Left lobe of liver (tissue), 2 donors: ENCODE results near the gene CLDN20. TPM values are rescaled to one million over a fixed set of nuclear protein-coding genes. Genes with fewer than 3 reads are reported as not detected.
A peak's percentile ranks its signal among the peaks of the same experiment; 100 is the strongest.
"Not testable (repeated sequence)": the region's sequence is repeated elsewhere in the genome, so short reads cannot be mapped to it uniquely, and the experiment has no call there.

Experiments used
- ATAC-seq: fragments of 200-7000 bp; cut with Tn5 transposase; one replicate; pipeline ENCODE4 v1.9.1; 2020; ENCODE audit warnings: mild to moderate bottlenecking, moderate library complexity
- DNase-seq: peaks from one replicate; pipeline ENCODE4 v3.0.0-alpha.2; 2020; ENCODE audit warnings: low spot score
- total RNA-seq: library from RNA; stranded (reverse); gene quantifications from one replicate; pipeline ENCODE4 v1.2.1, GENCODE V29; 2021
- donor health status: DM: no; HTN: no; CAD: no; lungs with moderate emphysema.
- donor health status: DM: no; HTN: yes; CAD: no.

Gene CLDN20
- total RNA-seq, 1 donor from 2014 or later = not detected

DNA sequence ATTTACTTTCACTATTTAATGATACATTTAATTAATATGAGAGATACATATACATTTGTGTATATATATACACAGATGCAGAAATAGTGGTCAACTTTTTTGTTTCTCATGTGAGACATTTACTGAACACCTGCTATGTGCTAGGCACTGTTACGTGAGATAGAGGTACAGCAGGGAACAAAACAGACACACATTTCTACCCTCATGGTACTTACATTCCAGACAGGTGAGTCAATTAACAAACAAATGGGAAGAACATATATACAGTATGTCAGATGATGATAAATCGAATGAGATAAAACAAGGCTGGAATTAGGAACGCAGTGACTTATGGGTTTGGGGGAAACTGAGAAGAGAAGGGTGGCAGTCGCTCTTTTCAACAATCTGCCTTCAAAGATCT lies 45.3 kb downstream of the CLDN20 start:
- no peak for DNase-seq
- no peak for ATAC-seq

DNA sequence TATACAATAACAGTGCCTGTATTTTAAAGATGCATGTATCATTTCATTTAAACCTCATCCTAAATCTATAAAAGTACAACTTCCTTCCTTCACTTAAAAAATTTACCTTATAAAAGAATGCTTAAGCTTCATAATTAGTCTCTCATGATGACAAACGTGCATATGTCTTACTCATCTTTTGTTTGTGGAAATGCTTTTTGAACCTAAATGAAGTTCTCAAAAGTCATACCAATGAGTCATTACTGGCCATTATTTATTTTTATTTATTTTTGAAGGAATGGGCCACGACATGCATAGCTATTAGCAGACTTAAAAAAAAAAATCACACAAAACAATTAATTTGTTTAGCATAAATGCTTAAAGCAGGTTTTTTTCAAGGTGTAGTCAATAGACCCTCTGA lies 46.8 kb downstream of the CLDN20 start:
- DNase-seq = no peak
- no peak for ATAC-seq

DNA sequence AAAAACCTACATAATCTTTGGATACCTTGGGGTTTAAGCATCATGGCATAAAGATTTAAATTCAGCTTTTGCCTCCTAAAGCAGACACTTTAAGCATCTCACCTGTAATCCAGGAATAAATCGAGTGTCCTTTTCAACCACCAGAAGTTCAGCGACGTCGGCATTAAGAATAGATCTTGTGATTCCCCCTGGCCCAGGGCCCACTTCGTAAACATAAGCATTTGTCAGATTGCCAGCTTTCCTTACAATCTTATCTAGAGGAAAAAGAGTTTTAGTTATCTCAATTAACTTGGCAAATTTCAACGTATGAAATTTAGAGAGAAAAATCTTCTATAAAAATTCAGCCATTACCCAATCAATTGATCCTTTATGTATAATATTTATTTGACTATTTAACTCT lies 47.3 kb downstream of the CLDN20 start:
- ATAC-seq (no peak), DNase-seq (no peak)

DNA sequence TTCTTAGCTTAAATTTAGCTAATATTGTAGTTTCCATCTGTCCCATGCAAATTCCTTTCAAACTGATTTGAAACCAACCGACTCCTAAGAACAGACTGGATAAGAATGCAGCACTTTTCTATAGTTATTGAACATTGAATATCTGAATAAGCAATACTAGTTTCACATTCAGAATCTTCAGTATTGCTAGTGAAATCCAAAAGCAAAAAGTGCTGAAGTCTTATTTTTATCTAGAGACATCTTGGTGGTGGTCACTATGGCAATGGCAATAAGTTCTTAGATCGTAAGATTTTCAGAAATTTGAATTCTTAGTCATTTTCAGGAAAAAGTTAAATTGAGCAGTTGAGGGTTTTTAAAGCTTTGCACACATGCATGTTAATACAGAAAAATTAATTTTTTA lies 47.8 kb downstream of the CLDN20 start:
- DNase-seq (no peak), ATAC-seq (no peak)

DNA sequence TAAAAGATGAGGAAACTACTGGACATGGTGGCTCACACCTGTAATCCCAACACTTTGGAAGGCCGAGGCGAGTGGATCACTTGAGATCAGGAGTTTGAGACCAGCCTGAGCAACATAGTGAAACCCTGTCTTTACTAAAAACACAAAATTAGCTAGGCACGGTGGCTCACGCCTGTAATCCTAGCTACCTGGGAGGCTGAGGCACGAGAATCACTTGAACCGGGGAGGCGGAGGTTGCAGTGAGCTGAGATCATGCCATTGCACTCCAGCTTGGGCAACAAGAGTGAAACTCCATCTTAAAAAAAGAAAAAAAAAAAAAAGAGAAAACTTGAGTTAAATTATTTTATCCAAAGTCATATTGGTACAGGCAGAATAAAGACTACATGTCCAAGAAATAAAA lies 49.1 kb downstream of the CLDN20 start:
- ATAC-seq, DNase-seq: not testable (repeated sequence)

DNA sequence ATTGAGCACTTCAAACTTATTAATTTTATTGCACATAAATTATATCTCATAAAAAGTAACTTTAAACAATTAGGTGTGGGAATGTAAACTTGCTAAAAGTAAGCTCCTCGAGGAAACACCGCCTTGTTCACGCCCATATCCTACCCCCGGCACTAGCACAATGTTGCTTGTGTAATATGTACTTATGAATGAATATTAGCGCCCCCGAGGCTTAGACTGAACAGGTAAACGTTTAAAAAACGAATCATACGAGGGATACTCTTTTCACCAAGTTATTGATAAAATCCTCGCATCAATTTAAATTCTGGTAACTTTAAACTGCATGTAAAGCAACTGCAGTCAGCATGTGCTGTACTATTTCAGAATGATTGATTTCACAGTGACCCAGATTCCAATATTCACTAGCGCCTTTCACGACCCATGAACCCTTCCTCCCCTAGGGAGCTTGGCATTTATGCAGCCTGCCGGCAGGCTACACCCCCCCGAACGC lies 49.8 kb downstream of the CLDN20 start:
- ATAC-seq (peak; percentile 65), DNase-seq (no peak)

DNA sequence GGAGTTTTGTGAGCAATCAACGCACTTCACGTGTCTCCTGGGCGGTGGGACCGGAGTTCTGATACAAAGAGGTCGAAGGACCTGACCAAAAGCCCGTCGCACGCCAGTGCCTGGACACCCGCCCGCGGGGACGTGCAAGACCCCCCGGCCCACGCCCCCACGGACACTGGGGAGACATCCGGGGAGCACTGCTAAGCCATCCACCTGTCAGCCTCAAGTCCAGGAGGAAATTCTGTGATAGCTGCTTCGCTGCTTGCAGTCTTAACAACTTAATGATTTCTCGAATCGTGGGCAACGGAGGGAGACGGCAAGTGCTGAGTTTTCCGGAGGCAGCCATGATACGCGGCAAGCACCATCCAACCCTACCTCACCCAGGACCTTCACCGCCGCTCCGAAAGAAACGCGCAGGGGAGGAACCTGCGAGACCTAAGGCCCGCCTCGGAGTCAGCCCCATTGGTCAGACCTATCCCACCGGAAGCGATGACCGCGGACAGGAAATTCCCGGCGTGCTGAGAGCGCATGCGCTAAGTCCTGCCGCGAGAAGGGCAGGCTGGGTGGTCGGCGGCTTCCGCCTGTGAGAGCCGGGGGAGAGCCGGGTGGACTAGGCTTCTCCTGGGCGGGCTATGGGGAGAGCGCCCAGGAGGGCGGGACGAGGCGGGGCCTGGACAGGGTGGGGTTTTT lies 50.4 kb downstream of the CLDN20 start, which contains the start of gene TFB1M:
Gene TFB1M, minus strand, starts transcription at position 393 of the 681 bp plus-strand sequence. Its CDS starts 56 bp downstream, at position 337.
- peak; percentile 100 for DNase-seq
- ATAC-seq = peak; percentile 92

DNA sequence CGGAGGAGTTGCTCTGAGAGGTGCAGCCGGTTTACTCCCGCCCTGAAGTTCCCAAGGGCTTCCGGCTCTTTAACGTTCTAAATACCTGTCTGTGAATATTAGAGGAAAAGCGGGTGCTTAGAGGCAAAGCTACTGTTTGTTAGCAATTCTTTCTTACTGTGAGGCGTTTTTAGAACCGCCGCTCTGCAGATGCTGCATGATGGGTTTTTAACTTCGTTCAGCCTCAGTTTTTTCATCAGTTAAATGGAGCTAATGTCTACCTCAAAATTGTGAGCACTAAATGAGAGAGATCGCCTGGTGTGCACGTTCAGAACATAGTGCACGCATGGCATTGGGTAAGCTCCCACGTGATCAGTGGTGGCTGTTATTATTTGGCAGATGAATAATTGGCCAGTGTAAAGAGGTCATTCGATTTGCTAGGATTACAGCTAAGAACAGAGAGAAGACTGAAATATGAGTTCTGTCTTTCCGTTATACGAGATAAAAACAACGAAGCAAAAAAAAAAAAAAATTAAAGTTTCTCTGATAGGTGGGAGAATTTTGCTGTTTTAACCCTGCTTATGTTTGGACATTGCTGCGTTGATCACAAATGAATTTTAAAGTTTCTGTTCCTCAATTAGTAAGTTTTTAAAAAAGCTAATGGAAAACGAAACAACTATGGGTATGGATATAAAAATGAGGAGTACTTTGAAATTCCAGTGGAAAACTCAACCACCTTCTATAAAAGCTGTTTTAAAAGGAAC lies 51.1 kb downstream of the CLDN20 start:
- ATAC-seq = peak; percentile 61
- DNase-seq = peak; percentile 83

DNA sequence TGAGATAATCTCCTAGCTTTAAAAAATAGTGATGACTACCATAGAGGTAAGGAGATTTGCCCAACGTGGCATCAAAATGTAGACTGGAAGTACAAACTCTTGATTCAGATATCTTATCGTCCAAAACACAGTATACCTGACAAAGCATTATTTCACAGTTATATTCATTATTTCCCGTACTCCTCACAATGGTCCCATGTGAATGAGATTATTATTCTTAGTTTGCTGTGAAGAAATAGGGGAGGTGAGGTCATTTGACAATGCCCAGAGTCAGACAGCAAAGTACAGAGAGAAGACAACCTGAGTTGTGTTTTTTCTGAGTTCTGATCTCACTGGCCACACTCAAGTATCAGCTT lies 51.7 kb downstream of the CLDN20 start:
- no peak for DNase-seq

DNA sequence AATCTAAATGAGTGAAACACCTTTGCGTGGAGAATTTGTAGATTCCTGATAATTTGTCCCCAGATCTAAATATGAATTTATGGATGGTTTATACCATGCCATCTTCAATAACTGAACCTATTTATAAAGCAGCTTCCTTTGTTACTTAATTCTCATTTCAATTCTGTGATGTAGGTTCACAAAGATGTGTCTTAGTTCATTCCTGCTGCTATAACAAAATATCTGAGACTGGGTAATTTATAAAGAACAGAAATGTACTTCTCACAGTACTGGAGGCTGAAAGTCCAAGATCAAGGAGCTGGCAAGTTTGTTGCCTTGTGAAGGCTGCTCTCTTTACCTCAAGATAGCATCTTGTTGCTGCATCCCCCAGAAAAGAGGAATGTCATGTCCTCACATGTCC lies 52.6 kb downstream of the CLDN20 start:
- no peak for ATAC-seq

More for the DNA sequence above, 51.7 kb downstream of the CLDN20 start:
- no peak for ATAC-seq

DNA sequence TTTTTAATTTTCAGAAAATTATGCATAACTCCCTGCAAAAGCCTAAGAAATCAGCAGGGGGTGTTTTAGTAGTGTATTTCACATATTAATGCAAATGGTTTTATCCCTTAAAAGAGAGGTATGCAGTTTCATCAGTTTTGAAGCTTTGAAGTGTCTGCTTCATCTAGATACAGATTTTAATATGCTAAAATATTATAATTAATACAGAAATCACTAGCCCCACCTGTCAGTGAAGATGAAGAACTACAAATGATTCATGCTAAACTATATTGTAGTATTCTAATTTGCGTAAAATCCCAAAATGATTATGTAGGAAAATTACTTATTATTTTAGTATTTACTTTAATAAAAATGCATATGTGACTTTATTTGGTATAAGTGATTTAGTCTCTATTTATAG lies 53.4 kb downstream of the CLDN20 start:
- no peak for DNase-seq
- no peak for ATAC-seq

More for the DNA sequence above, 52.6 kb downstream of the CLDN20 start:
- DNase-seq = no peak

DNA sequence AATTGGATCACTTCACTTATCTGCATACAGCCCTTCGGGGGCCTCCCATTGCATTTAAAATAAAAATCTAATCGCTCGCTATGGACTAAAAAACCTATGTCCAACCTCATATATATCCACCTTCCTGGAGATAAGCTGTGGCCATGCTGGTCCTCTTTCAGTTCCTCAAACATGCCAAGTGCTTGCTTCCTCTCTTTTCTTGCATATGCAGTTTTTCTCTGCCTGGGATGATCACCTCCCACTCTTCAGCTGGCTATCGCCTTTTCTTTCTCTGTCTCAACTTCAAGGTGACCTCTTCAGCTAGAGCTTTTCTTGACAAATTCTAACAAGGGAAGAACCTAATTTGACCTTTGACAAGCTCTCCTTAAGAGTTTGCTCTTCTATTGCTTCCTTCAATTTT lies 56.1 kb downstream of the CLDN20 start:
- DNase-seq = no peak
- no peak for ATAC-seq

DNA sequence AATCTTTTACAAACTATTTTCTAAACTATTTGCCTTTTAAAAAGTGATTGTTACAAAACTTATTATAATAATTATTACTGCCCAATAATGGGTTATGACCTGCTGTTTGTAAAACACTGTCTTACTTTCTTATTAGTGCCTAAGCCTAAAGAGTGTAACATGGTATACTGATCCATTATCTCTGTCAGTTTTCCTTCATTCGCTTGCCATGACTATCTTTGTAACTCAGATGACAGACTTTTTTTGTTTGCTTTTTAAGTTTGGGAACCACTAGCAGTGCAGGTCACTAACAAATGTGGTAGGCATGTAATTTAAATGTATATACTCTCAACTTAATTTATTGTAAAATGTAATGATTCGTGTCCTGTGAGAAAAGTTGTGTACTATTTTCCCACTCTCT lies 60.4 kb downstream of the CLDN20 start:
- DNase-seq = no peak
- no peak for ATAC-seq

DNA sequence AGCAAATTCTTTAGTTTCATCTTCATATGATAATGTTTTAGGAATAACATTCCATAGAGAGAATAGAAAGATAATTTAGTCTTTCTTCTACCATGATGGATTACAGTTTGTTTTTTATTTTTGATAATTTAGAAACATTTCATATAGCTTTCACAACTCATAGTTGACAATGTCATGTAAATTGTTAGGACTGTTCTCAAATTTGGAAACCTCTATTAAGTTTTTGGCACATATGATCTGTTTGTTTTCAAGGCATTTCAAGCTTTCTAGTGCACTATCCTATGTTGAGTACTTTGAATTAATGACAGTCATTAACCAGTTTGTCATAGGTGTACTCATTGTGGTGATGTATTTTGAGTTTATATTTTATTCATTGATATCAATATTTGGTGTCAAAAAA lies 61.2 kb downstream of the CLDN20 start:
- ATAC-seq (no peak), DNase-seq (no peak)

DNA sequence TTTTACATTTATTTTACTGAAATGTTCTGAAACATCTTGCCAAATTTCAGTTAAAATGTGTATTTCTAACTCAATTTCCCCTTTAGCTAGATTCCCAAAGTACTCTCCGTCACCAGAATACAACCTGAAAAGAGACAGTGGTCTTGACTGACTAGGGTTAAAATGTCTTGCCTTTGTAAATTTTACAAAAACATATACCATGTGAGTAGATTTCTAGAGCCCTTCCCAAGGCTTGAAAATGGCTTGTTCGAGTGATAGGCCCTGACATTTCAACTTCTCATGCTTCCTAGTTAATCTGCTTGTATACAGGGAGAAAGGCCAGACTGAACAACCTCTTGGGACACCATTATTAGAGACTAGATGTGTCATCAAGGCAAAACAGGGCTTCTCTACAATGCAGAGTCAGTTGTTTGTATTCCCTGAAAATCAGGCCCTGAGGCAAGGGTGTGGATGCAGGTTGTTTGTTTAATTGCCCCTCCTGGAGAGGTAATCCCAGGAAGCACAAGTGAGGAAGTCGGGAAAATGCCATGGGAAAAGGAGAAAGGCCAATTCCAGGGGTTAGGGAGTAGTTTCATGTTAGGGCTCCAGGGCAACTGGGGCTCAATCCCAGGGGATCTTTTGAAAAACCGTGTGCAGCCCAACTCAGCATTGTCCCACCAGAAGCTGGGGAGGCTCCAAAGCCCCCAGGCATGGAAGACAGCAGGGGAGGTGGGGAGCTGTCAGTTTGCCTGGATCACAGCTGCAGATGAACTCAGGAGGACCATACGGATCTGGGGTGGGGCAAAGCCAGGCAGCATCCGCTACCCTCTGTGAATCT lies 62.1 kb downstream of the CLDN20 start:
- DNase-seq = no peak
- ATAC-seq = no peak

Other genes starting within 250 kb of the CLDN20 start
- 22.2 TPM for gene TFB1M, start 50.5 kb downstream of the CLDN20 start, total RNA-seq
- not detected for gene NOX3, start 191.8 kb downstream of the CLDN20 start, total RNA-seq